ENCODE results near the gene SASS6.

Gene SASS6, protein sequence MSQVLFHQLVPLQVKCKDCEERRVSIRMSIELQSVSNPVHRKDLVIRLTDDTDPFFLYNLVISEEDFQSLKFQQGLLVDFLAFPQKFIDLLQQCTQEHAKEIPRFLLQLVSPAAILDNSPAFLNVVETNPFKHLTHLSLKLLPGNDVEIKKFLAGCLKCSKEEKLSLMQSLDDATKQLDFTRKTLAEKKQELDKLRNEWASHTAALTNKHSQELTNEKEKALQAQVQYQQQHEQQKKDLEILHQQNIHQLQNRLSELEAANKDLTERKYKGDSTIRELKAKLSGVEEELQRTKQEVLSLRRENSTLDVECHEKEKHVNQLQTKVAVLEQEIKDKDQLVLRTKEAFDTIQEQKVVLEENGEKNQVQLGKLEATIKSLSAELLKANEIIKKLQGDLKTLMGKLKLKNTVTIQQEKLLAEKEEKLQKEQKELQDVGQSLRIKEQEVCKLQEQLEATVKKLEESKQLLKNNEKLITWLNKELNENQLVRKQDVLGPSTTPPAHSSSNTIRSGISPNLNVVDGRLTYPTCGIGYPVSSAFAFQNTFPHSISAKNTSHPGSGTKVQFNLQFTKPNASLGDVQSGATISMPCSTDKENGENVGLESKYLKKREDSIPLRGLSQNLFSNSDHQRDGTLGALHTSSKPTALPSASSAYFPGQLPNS

DNA sequence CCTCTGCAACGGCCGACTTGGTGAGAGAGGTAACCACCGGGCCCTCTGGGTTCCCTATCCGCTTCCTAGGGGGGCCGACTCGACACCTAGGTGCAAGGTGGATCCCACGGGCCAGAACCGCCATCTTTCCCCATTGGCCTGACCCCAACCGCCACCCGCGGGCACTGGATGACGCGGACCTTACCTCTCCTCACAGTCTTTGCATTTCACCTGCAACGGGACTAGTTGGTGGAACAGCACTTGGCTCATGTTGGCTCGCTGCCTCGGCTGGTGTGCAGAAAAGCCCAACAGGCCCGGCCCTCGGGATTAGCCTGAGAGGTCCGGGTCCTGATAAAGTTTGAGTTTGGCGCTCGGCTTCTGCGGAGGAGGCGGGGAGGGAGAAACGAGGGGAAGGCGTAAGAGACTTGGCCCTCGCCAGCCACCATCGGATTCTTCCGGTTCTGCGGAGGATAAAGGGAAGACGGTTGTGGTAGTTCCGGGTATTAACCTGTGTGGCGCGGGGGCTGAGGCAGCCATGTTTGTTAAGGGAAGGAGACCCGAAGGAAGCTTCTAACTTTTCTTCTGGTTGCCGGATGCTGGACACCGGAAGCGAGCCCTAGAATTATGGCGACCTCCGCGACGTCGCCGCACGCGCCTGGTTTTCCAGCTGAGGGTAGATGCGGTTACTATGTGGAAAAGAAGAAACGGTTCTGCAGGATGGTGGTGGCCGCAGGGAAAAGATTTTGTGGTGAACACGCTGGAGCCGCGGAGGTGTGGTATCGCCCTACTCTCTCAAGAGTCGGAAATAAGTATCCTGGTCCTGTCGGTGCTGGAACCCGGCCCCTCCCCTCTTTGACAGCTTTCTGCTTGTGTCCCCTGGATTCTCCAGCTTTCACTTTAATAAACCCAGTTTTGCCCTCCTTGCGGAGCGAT, at the start of gene SASS6, which contains the start of gene TRMT13:
SASS6 (minus strand) TSS at position 365 of the 912 bp plus-strand sequence; CDS start at position 249, 116 bp downstream.
TRMT13 (plus strand) TSS at position 598 of the 912 bp plus-strand sequence; CDS start at position 604, 6 bp downstream.
- DNase-seq: peak; percentile 100

DNA sequence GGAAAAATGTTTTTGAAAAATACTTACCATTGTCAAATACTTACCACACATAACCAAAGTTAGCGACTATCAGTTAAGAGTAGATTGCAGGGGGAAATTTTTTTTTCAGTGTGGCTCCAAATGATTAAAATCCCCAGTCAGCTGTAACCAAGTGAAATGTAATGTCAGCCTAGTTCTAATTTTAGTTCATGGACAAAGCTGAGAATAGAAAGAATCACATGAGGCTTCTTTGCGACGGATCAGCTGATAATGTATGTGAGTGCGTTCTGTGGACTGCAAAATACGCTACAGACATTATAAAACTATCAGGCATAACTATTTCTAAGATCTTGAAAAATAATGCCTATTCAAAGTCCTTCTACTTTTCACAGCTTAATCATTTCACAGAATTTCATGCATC, 45.4 kb upstream of the SASS6 start, which contains the start of gene LRRC39:
LRRC39 (minus strand) TSS at position 166 of the 400 bp plus-strand sequence. CDS start 9,740 bp downstream, outside the sequence.
- DNase-seq: no peak

DNA sequence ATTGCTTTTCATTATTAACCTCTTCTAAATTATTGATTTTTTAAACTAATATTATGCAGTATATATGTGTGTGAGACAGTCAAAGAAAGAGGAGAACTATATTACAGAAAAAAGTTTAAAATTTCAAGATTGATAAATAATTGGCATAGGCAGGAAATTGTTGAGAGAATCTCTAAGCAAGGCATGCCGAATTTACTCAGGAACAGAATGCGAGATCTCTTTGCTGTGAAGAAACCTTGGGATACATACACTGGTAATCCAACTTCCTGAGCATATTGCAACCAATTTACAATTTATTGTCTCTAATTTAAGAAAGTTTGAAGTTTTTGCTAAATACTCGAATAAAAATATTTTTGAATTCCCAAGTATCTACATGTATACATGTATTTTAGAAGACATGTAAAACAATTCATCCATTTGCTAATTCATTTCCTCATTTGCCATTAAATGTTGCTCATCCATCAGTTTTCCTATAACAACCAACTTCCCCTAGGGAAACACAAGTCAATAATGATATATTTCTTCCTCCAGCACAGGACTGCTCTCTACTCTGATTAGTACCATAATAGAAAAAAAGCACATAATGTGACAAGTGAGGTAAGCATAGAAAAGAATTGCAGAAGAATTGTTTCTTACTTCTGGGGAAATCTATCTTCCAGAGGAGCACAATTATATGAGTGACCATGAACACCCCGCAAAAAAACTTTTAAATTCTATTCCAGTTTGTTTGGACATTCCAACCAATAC, 44.7 kb upstream of the SASS6 start:
- DNase-seq: no peak

DNA sequence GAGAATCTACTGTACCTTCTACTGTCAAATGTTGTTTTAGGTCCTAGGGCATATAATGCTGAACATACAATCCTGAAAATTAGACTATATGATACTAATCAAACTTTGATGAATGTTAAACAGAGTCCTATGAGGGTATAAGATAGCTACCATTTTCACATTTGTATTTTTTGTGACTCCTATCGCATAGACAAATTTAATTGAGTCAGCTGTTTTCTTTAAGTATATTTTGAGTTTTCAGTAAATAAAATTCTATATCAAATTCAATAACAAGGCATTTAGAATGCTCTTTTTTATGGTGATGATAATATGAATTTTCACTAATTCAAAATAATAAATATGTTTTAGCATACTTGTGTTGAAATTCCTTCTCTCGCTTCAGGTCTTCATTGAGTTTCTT, 35.3 kb upstream of the SASS6 start:
- no peak for DNase-seq

DNA sequence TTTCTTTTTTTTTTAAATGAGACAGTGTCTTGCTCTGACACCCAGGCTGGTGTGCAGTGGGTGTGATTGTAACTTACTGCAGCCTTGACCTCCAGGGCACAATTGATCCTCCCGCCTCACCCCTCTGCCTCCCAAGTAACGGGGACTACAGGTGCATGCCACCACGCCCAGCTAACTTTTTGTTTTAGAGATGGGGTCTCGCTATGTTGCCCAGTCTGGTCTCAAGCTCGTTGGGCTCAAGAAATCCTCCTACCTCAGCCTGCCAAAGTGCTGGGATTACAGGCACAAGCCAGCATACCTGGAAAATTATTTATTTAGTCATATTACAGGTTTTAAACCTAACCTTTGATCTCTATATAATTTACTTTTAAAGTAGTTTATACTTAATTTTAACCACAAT, 32.0 kb upstream of the SASS6 start:
- no peak for DNase-seq

DNA sequence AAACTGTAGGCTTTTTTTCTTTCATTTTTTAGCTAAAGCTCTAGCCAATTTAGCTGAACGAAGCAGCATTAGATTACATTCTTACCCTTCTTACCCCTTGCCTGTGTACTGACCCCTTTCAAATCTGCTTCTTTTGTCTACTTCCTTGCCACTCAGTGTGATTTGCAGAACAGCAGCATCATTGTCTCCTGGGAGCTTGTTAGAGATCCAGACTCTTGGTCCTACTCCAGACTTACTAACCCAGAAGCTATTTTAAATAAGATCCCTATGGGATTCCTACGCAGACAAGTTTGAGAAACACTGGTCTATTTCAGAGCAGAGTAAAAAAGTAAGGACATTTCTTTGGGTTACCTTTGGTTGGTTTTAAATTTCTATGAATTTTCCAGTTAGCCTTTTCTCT, 31.5 kb upstream of the SASS6 start:
- DNase-seq: no peak

DNA sequence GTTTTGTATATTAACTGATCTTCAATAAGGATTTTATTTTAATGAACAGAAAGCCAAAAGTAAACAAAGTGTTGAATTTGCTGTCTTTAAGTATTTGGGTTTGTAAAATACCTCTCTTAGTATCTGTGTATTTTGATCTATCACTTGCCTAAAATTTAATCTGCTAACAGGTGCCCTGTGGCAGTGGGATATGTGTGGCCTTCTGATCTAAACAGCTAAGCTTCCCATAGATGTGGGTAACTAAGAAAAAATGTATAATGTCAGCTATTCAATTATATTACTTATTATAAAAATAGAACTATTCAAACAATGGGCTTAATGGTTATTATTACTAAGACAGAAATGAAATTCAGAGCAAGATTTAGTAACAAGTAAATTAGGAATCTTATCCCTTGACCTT, 30.2 kb upstream of the SASS6 start:
- DNase-seq: no peak

DNA sequence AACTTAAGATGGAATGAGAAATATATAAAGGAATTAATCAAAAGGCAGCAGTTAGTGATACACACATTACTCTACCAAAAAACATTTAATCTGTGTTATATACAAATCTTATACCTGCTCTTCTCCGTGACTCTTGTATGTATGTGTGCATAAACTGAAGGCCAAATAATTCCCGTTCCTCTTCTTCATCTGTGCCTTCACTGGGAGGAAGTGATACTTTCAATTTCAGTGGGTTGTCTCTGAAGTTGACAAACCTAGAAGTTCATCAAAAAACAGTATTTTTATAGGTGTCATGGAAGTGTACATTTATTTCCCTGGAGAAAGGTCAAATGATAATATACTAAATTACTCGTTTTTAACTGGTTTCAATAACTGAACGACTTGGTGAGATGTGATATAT, 19.5 kb upstream of the SASS6 start:
- DNase-seq: no peak

DNA sequence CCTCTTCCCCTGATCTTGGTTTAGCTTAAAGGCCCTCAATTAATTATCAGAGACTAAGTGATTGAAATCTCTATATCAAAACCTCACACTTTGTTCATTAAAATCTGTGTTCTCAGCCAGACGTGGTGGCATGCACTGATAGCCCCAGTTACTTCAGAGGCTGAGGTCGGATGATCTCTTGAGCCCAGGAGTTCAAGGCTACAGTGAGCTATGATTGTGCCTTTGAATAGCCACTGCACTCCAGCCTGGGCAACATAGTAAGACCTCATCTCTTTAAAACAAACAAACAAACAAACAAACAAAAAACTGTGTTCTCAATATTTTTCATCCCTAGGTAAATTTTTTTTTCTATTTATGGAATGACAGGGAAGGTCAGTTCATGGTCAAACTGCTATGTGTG, 18.9 kb upstream of the SASS6 start:
- DNase-seq: no peak

DNA sequence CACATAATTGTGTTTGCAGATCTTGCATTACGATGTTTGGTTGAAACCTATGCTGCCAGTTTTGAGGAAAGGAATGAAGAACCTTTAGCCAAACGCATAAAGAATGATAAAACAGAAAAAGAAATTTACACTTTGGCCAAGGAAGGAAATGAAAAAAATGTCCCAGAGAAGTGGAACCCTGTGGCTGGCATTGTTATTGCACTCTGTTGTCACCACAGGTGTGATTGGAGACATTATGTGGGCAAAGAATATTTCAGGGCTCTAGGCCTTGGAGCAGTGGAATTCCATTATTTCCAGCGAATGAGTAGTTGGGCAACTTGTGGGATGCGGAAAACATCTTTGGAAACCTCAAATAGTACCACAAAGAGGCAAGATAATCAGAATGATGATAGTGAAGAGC, 15.1 kb upstream of the SASS6 start:
- DNase-seq: peak; percentile 32

DNA sequence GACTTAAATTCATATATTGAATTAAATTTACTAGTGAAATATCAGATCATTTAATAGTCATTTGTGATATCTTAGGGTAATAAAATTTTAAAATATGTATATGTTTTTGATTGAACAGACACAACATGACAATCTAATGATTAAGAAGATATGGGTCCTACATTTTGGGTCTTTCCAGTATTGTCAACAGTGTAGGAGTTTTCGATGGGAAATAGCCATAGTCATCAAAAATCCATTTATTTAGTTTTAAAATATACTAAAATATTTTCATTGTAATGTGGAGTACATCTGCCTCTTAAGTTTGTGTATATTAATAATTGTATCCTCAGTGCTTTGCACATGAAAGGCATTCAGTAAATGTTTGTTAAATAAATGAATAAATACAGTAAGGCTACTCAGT, 14.2 kb upstream of the SASS6 start:
- DNase-seq: no peak

DNA sequence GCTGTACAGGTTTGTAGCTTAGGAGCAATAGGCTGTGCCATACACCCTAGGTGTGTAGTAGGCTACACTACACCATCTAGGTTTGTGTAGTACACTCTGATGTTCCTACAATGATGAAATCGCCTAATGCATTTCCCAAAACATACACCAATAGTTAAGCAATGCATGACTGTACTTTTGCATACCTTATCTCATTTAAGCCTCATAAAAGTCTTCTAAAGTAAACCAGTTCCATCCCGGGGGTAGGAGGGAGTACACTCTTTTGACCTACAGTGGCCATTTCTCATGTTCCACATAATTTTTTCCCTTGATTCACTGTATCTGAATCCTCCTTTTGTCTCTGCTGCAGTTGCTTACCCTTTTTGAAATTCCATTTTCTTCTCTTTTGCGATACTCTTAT, 12.4 kb upstream of the SASS6 start:
- no peak for DNase-seq

DNA sequence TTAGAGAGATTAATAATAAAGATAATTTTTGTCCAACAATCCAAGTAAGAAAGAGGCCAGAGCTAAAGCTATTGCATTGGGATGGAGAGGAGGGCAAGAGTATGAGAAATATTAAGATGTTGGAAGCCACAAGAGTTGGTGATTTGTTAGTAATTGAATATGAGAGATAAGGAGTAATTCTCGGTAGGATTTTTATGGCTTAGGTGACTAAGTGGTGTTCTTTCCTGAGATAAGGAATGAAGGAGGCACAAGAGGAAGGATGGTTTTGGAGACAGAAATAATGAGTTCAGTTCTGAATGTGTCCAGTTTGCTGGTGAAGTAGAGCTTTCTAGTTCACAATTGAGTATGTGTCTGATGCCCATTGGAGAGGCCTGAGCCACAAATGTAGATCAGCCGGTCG, 9.6 kb upstream of the SASS6 start:
- no peak for DNase-seq

DNA sequence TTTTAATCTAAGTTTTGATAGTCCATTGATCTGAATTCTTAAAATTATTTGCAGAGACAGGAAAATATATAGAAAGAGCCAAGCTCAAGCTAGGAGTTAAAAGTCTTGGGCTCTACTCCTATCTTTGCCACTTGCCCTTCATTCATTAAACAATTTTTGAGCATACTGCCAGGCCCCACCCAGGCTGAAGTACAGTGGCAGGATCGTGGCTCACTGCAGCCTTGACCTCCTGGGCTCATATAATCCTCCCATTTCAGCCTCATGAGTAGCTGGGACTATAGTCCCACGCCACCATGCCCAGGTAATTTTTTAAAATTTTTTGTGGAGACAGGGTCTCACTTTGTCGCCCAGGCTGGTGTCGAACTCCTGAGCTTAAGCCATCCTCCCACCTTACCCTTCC, 8.5 kb upstream of the SASS6 start:
- no peak for DNase-seq

DNA sequence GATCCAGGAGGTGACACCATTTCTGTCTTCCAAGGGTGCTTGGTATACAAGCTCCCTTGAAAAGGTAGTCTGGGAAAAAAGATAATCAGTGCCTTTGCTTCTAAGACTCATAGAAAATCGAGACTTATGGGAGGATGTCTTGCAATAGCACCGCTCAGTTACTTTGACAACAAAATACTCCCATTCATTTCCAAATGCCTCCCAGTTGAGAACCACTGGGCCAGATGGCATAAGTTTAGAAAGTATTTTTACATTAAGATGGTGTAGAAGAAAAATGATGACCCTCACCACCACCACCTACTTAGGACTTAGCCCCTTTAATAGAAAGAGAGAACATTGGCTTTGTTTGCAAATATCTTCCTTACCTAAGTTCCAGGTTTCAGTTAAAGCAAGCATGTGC, 4.9 kb upstream of the SASS6 start:
- no peak for DNase-seq

DNA sequence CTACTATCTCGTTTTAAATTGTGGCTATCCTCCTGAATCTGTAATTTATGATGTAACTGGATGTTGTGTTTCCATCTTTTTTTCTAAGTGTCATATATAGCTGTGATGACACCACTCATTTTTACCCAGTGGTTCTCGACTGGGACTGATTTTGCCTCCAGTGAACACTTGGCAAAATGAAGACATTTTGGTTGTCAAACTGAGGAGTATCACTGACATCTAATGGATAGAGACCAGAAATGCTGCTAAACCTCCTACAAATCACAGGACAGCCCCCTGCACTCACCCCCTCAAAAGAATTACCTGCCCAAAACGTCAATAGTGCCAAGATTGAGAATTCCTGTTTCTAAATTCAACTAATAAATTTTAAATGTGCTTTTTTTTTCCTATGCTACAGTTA, 2.1 kb upstream of the SASS6 start:
- DNase-seq: no peak

DNA sequence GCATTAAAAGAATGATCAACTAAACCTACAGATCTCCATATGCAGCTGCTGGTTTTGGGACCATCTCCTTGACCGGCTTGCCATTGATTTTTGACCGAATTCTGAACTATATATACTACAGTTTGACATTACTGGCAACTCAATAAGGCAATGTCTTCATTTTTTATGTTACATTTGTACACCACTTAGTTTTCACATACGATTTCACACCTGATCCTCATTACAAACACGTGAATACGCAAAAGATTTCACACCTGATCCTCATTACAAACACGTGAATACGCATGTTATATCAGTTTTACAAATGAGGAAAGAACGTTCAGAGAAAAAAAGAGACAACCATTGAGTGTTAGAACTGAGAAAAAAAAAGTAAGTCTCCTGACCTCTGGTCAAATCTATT, 1.1 kb downstream of the SASS6 start:
- DNase-seq: peak; percentile 23

DNA sequence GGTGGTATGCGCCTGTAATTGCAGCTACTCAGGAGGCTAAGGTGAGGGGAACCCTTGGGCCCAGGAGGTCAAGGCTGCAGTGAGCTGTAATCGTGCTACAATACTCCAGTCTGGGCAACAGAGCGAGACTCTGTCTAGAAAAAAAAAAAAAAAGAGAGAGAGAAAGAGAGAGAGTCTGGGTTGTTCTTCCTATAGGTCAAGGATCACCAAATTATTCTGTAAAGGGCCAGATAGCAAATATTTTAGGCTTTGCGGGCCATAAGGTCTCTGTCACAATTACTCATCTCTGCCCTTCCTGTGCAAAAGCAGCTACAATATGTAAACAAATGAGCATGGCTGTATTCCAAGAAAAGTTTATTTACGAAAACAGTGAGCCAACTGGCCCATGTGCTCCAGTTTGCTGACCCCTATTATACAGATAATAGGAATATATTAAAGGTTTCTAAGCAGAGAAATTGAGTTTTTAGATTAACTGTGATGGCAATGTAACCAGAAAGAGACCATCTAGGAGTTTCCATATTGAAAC, 2.1 kb downstream of the SASS6 start:
- DNase-seq: peak; percentile 67

DNA sequence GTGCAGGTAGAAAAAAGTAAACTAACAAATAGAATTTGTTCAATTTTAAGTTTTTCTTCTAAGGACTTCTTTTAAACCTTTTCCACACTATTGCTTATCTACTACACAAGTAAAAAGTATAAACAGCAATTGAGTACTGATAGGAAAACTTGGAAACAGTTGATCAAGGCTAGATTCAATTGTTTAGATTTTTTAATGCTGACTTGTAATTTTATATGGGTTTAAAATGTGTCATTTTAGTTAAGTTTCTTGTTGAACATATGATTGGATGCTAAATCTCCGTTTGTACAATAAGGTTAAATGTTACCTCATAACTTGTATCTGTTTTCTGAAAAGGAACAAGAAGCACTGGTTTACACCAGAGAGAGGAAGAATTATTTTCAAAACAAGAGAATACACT, 5.5 kb downstream of the SASS6 start:
- DNase-seq: no peak

DNA sequence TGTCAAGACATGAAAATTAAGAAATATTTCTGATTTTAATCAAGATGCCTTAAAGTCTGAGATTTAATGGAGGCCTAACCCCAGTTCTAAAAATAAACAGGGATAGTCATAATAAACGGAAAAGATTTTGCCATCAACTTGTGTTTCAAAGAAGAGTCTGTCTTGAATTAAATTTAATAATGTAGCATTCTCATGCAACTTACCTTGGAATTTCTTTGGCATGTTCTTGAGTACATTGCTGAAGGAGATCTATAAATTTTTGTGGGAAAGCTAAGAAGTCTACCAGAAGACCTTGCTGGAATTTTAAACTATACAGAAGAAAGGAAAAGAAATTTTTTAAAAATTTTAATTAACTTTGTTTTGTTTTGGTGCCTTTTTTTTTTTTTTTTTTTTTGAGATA, 10.6 kb downstream of the SASS6 start:
- no peak for DNase-seq

DNA sequence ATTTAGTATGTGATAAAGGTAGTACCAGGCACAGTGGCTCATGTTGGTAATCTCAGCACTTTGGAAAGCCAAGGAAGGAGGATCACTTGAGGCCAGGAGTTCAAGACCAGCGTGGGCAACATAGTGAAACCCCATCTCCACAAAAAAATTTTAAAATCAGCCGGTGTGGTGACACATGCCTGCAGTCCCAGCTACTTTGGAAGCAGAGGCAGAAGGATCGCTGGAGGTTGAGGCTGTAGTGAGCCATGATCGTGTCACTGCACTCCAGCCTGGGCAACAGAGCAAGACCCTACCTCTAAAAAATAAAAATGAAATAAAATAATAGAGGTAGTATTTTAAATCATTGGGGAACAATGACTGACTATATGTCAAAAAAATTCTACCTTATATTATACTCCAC, 17.2 kb downstream of the SASS6 start:
- no peak for DNase-seq

DNA sequence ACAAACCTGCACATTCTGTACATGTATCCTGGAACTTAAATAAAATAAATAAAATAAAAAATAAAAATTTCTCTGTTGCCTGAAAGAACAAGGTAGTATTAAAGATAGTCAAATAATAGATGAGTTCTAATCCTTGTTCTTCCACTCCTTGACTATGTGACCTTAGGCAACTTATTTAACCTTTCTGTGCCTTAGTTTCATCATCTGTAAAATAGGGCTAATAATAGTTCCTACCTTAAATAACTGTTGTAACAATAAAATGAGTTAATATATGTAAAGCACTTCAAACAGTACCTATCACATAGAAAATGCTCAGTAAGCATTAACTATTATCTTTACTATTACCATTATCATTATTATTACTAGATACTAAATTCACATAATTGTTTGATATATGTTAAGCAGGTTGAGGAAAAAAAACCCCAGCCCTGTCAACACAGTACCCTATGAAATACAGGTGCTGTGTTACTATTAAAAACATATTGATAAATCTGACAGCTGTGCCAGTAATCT, 23.1 kb downstream of the SASS6 start:
- DNase-seq: no peak

All from DMS53 (cell line).